CD4-positive, alpha-beta T cell (primary cell): Measurements from ENCODE around the gene FN1. TPM values are rescaled to one million over a fixed set of nuclear protein-coding genes. Genes with fewer than 3 reads are reported as not detected.

Source experiments
- ATAC-seq: fragments of 200-7000 bp; cut with Tn5 transposase; one replicate; pipeline ENCODE4 v1.10.0; 2022; ENCODE audit warnings: mild to moderate bottlenecking; ENCODE audit not compliant: poor library complexity
- CTCF ChIA-PET: fragments of 350-600 bp; sonication (Branson Sonifier 250); formaldehyde crosslinking; loops from one replicate; lab custom pipeline; 2021; ENCODE audit warnings: antibody characterized with exemption, inconsistent platforms; lab: Charles Lee
- POLR2A ChIA-PET: fragments of 350-600 bp; sonication (Branson Sonifier 250); formaldehyde crosslinking; loops from one replicate; lab custom pipeline; 2021; ENCODE audit warnings: antibody characterized with exemption, inconsistent platforms; lab: Charles Lee
- DNase-seq, 14 experiments: peaks; one replicate each; pipeline ENCODE4 v3.0.0-alpha.2; 2013 to 2020; ENCODE audit warnings: mixed read lengths in 2 of 14
- H3K27ac ChIP-seq, 2 donors: one replicate each; pipeline versions ENCODE4 v1.5.1 to v1.7.0; 2013; ENCODE audit warnings: low read length in 2 of 2, low read depth in 1 of 2, mild to moderate bottlenecking in 1 of 2
- H3K27me3 ChIP-seq, 2 experiments: 1 replicate in 1 of 2; 2 replicates in 1 of 2; pipeline versions ENCODE4 v1.6.1 to v1.7.0; 2013; ENCODE audit warnings: low read length in 2 of 2, control low read depth in 1 of 2, mild to moderate bottlenecking in 1 of 2, moderate library complexity in 1 of 2; ENCODE audit not compliant: insufficient read depth in 2 of 2, control insufficient read depth in 1 of 2
- H3K36me3 ChIP-seq: one replicate; pipeline ENCODE4 v1.6.1; 2013; ENCODE audit warnings: low read length, control low read depth; ENCODE audit not compliant: insufficient read depth
- H3K4me1 ChIP-seq: one replicate; pipeline ENCODE4 v1.6.1; 2013; ENCODE audit warnings: low read length, control low read depth; ENCODE audit not compliant: insufficient read depth
- H3K4me3 ChIP-seq: one replicate; pipeline ENCODE4 v1.5.1; 2013; ENCODE audit warnings: mild to moderate bottlenecking, low read length, moderate library complexity
- H3K9me3 ChIP-seq, 2 experiments: 1 replicate in 1 of 2; 2 replicates in 1 of 2; pipeline versions ENCODE4 v1.6.1 to v1.7.0; 2013; ENCODE audit warnings: low read length in 2 of 2, mild to moderate bottlenecking in 2 of 2, control low read depth in 1 of 2, moderate library complexity in 1 of 2; ENCODE audit not compliant: control insufficient read depth in 1 of 2, insufficient read depth in 1 of 2
- H3K27ac Mint-ChIP-seq: one replicate; pipeline ENCODE4 v1.8.0; 2020; ENCODE audit warnings: mixed read lengths
- H3K27me3 Mint-ChIP-seq: one replicate; pipeline ENCODE4 v1.8.0; 2021; ENCODE audit warnings: mixed read lengths
- H3K36me3 Mint-ChIP-seq: one replicate; pipeline ENCODE4 v1.8.0; 2021; ENCODE audit warnings: low read depth, mixed read lengths
- H3K4me1 Mint-ChIP-seq: one replicate; pipeline ENCODE4 v1.8.0; 2021; ENCODE audit warnings: low read depth, mixed read lengths
- H3K4me3 Mint-ChIP-seq: one replicate; pipeline ENCODE4 v1.8.0; 2020; ENCODE audit warnings: mild to moderate bottlenecking, mixed read lengths
- H3K9me3 Mint-ChIP-seq: one replicate; pipeline ENCODE4 v1.8.0; 2020; ENCODE audit warnings: mixed read lengths
- intact Hi-C, 2 experiments: fragments of 100-400 bp; cut with DNase I in 1 of 2; cut with micrococcal nuclease in 1 of 2; formaldehyde crosslinking; loops; one replicate each; pipeline versions ENCODE4 v1.15.1 to v1.9.0; 2023 to 2025; cut with DNase I, micrococcal nuclease
- total RNA-seq, 174 experiments: library from RNA in 2 of 174; stranded (reverse) in 2 of 174; gene quantifications; one replicate each; pipeline ENCODE4 v1.2.3 and lab custom pipeline; 2021 to 2026
- TF ChIP-seq, protein P1 (sequence below): fragments of 200-600 bp; IDR thresholded peaks from one replicate; pipeline ENCODE4 v1.8.0; 2022; ENCODE audit warnings: antibody characterized with exemption, mild to moderate bottlenecking

The FN1 gene
- total RNA-seq, 2 experiments from 2014 or later, result 0.41 to 0.61 TPM

DNA sequence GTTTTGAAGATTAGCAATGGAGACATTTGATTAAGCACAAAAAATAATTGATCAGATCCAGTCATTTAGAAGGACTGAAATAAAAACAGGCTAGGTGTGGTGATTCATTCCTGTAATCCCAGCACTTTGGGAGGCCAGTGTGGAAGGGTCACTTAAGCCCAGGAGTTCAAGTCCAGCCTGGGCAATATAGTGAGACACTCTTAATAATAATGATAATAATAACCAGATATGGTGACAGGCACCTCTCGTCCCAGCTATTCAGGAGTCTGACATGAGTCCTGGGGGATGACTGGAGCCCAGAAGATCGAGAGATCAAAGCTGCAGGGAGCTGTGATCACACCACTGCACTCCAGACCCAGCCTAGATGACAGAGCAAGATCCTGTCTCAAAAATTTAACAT lies 3.5 kb upstream of the FN1 start:
- TF ChIP-seq, protein P1, sequence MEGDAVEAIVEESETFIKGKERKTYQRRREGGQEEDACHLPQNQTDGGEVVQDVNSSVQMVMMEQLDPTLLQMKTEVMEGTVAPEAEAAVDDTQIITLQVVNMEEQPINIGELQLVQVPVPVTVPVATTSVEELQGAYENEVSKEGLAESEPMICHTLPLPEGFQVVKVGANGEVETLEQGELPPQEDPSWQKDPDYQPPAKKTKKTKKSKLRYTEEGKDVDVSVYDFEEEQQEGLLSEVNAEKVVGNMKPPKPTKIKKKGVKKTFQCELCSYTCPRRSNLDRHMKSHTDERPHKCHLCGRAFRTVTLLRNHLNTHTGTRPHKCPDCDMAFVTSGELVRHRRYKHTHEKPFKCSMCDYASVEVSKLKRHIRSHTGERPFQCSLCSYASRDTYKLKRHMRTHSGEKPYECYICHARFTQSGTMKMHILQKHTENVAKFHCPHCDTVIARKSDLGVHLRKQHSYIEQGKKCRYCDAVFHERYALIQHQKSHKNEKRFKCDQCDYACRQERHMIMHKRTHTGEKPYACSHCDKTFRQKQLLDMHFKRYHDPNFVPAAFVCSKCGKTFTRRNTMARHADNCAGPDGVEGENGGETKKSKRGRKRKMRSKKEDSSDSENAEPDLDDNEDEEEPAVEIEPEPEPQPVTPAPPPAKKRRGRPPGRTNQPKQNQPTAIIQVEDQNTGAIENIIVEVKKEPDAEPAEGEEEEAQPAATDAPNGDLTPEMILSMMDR, result no peak
- Mint-ChIP-seq H3K4me3 (no peak overlapping the region), H3K9me3 (no peaks in the 10 kb centered on the region), H3K27me3 (peaks cover 76% of the 10 kb centered on the region), H3K36me3 (no peaks in the 10 kb centered on the region), H3K4me1 (peaks cover 23% of the 10 kb centered on the region), H3K27ac (no peak overlapping the region)
- Histone ChIP-seq H3K4me3 (no peak overlapping the region), H3K36me3 (no peaks in the 10 kb centered on the region), H3K27me3 (peaks cover 36 to 62% of the 10 kb centered on the region in 2 experiments), H3K27ac (no peak overlapping the region), H3K9me3 (peaks cover 0 to 7% of the 10 kb centered on the region in 2 experiments), H3K4me1 (peaks cover 20% of the 10 kb centered on the region)
- ATAC-seq, result no peak
- no peak for DNase-seq
- intact Hi-C loops, result no loop called here
- ChIA-PET POLR2A (no interaction called here), CTCF (interaction anchor here (0.7 kb wide), 1 partner anchor 34 kb away, joined by 3 read pairs; no protein-coding TSS in a partner anchor)

DNA sequence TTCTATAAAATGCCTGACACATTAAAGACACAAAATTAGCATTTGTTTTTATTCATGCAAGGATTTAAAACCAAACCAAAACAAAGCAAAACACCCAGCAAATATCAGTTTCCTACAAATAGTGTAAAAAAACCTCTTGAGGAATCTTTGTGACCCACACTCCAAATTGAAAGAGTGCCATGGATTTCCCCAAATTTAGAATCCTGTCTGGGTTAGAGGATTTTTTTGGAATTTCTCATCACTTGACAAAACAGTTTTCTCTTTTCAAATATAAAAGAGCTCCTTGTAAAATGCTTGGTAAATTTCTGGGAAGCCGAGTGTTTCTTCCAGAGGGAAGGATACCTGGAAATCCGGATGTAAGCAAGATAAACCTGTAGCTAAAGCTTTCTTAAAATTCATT lies 1.7 kb upstream of the FN1 start:
- no peaks in the 10 kb centered on the region for H3K36me3 ChIP-seq
- Mint-ChIP-seq H3K36me3 (no peaks in the 10 kb centered on the region), H3K27ac (no peak overlapping the region), H3K4me1 (peaks cover 23% of the 10 kb centered on the region), H3K9me3 (no peaks in the 10 kb centered on the region), H3K27me3 (peaks cover 84% of the 10 kb centered on the region), H3K4me3 (no peak overlapping the region)
- intact Hi-C loops, result no loop called here
- ChIA-PET CTCF (no interaction called here), POLR2A (interaction anchor here (0.6 kb wide), 1 partner anchor 645 kb away, joined by 3 read pairs; no protein-coding TSS in a partner anchor)
- H3K4me3 ChIP-seq, result no peak overlapping the region
- H3K4me1 ChIP-seq, result peaks cover 20% of the 10 kb centered on the region
- TF ChIP-seq, protein P1, result no peak
- H3K9me3 ChIP-seq, result peaks cover 0 to 7% of the 10 kb centered on the region in 2 experiments
- H3K27me3 ChIP-seq, result peaks cover 43 to 79% of the 10 kb centered on the region in 2 experiments
- DNase-seq (no peak), ATAC-seq (no peak)
- H3K27ac ChIP-seq, result no peak overlapping the region

GRCh38 chr2:215436705-215437565 lies 1.1 kb upstream of the FN1 start:
- peak overlapping the region; percentile 83 for H3K4me3 Mint-ChIP-seq
- Histone ChIP-seq H3K4me1 (peaks cover 20% of the 10 kb centered on the region), H3K4me3 (peak overlapping the region; percentile 49), H3K27ac (no peak overlapping the region), H3K27me3 (peaks cover 41 to 83% of the 10 kb centered on the region in 2 experiments), H3K9me3 (peaks cover 0 to 7% of the 10 kb centered on the region in 2 experiments), H3K36me3 (no peaks in the 10 kb centered on the region)
- H3K4me1 Mint-ChIP-seq, result peaks cover 23% of the 10 kb centered on the region
- TF ChIP-seq, protein P1, result no peak
- POLR2A ChIA-PET, result no interaction called here
- no peaks in the 10 kb centered on the region for H3K36me3 Mint-ChIP-seq
- DNase-seq (peak in 2 of 14 experiments; percentile 1 to 19), ATAC-seq (peak; percentile 28)
- intact Hi-C loops, result no loop called here
- no peak overlapping the region for H3K27ac Mint-ChIP-seq
- H3K9me3 Mint-ChIP-seq, result no peaks in the 10 kb centered on the region
- CTCF ChIA-PET, result no interaction called here
- H3K27me3 Mint-ChIP-seq, result peaks cover 85% of the 10 kb centered on the region
